Loucy (cell line): ENCODE results near the gene CRTC1.

ENCODE experiments used
- H2AFZ ChIP-seq: fragments of 200-600 bp; sonication (generic); 2 replicates; pipeline ENCODE4 v1.6.0; 2016; ENCODE audit warnings: antibody characterized with exemption, mild to moderate bottlenecking, low read length, moderate library complexity
- H3F3A ChIP-seq: fragments of 200-600 bp; 2 replicates; pipeline ENCODE4 v1.6.0; 2016; ENCODE audit warnings: antibody characterized with exemption, low read depth, mild to moderate bottlenecking
- H3K27me3 ChIP-seq: fragments of 200-600 bp; sonication (generic); 2 replicates; pipeline ENCODE4 v1.6.1; 2014; ENCODE audit warnings: low read length, mild to moderate bottlenecking; ENCODE audit not compliant: insufficient read depth, poor library complexity, severe bottlenecking
- H3K36me3 ChIP-seq: fragments of 200-600 bp; sonication (generic); 2 replicates; pipeline ENCODE4 v1.6.1; 2016; ENCODE audit warnings: low read length; ENCODE audit not compliant: insufficient read depth
- H3K4me1 ChIP-seq: fragments of 200-600 bp; sonication (generic); 2 replicates; pipeline ENCODE4 v1.5.1; 2014; ENCODE audit warnings: low read length, mild to moderate bottlenecking; ENCODE audit not compliant: insufficient read depth, poor library complexity, severe bottlenecking
- H3K4me2 ChIP-seq: fragments of 200-600 bp; sonication (generic); 2 replicates; pipeline ENCODE4 v1.6.0; 2014; ENCODE audit warnings: antibody characterized with exemption, low read length, low read depth, mild to moderate bottlenecking; ENCODE audit not compliant: poor library complexity, severe bottlenecking
- H3K4me3 ChIP-seq: fragments of 200-600 bp; sonication (generic); 2 replicates; pipeline ENCODE4 v1.5.1; 2014; ENCODE audit warnings: low read length, mild to moderate bottlenecking, mixed read lengths; ENCODE audit not compliant: poor library complexity, severe bottlenecking
- H3K79me2 ChIP-seq: fragments of 200-600 bp; sonication (generic); 2 replicates; pipeline ENCODE4 v1.6.1; 2014; ENCODE audit warnings: low read length; ENCODE audit not compliant: insufficient read depth
- H3K9ac ChIP-seq: fragments of 200-600 bp; sonication (generic); 2 replicates; pipeline ENCODE4 v1.6.0; 2014; ENCODE audit warnings: mild to moderate bottlenecking, low read depth, low read length, moderate library complexity; ENCODE audit not compliant: poor library complexity, severe bottlenecking
- H3K9me2 ChIP-seq: fragments of 200-600 bp; sonication (generic); replicated peaks from 2 replicates; pipeline ENCODE4 v1.6.1; 2016; ENCODE audit warnings: low read depth, low read length, mixed read lengths
- H3K9me3 ChIP-seq: fragments of 200-600 bp; sonication (generic); 2 replicates; pipeline ENCODE4 v1.6.1; 2014; ENCODE audit warnings: mild to moderate bottlenecking, antibody characterized with exemption, low read length, low read depth; ENCODE audit not compliant: insufficient read depth
- H4K20me1 ChIP-seq: fragments of 200-600 bp; sonication (generic); 2 replicates; pipeline ENCODE4 v1.6.0; 2014; ENCODE audit warnings: antibody characterized with exemption, low read length, mild to moderate bottlenecking; ENCODE audit not compliant: insufficient read depth, poor library complexity, severe bottlenecking
- EZH2phosphoT487 ChIP-seq: fragments of 200-600 bp; IDR thresholded peaks from 2 replicates; pipeline ENCODE4 v1.6.1; 2018; ENCODE audit warnings: antibody characterized with exemption, mild to moderate bottlenecking, moderate library complexity, borderline replicate concordance
- TF ChIP-seq, protein P1 (sequence below): fragments of 200-600 bp; sonication (generic); conservative IDR thresholded peaks from 2 replicates; pipeline ENCODE4 v1.5.1; 2014; ENCODE audit warnings: mild to moderate bottlenecking, antibody characterized with exemption, low read length

CRTC1 gene

DNA sequence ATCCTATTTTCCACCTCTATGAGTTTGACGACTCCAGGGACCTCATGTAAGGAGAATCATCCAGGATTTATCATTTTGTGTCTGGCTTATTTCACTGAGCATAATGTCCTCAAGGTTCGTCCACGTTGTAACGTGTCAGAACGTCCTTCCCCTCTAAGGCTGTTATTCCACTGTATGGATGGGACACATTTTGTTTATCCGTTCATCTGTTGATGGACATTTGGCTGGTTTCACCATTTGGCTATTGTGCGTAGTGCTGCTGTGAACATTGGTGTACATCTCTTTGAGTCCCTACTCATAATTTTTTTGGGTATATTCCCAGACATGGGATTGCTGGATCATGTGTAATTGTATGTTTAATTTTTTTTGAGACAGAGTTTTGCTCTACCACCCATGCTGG lies 21.5 kb downstream of the CRTC1 start:
- H3K4me3 ChIP-seq, result no peak overlapping the region
- H3K27me3 ChIP-seq, result no peaks in the 10 kb centered on the region
- no peaks in the 10 kb centered on the region for H3K36me3 ChIP-seq
- TF ChIP-seq, protein P1, sequence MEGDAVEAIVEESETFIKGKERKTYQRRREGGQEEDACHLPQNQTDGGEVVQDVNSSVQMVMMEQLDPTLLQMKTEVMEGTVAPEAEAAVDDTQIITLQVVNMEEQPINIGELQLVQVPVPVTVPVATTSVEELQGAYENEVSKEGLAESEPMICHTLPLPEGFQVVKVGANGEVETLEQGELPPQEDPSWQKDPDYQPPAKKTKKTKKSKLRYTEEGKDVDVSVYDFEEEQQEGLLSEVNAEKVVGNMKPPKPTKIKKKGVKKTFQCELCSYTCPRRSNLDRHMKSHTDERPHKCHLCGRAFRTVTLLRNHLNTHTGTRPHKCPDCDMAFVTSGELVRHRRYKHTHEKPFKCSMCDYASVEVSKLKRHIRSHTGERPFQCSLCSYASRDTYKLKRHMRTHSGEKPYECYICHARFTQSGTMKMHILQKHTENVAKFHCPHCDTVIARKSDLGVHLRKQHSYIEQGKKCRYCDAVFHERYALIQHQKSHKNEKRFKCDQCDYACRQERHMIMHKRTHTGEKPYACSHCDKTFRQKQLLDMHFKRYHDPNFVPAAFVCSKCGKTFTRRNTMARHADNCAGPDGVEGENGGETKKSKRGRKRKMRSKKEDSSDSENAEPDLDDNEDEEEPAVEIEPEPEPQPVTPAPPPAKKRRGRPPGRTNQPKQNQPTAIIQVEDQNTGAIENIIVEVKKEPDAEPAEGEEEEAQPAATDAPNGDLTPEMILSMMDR, result no peak
- no peak for TF ChIP-seq EZH2phosphoT487
- H4K20me1 ChIP-seq, result peaks cover 6% of the 10 kb centered on the region
- H2AFZ ChIP-seq, result no peak overlapping the region
- no peaks in the 10 kb centered on the region for H3K9me3 ChIP-seq
- H3K4me1 ChIP-seq, result peaks cover 8% of the 10 kb centered on the region
- no peak overlapping the region for H3K9ac ChIP-seq
- H3F3A ChIP-seq, result peaks cover 8% of the 10 kb centered on the region; the same call in 1 of the 2 replicates
- H3K79me2 ChIP-seq, result peaks cover 45% of the 10 kb centered on the region
- H3K9me2 ChIP-seq, result no peaks in the 10 kb centered on the region
- no peak overlapping the region for H3K4me2 ChIP-seq

DNA sequence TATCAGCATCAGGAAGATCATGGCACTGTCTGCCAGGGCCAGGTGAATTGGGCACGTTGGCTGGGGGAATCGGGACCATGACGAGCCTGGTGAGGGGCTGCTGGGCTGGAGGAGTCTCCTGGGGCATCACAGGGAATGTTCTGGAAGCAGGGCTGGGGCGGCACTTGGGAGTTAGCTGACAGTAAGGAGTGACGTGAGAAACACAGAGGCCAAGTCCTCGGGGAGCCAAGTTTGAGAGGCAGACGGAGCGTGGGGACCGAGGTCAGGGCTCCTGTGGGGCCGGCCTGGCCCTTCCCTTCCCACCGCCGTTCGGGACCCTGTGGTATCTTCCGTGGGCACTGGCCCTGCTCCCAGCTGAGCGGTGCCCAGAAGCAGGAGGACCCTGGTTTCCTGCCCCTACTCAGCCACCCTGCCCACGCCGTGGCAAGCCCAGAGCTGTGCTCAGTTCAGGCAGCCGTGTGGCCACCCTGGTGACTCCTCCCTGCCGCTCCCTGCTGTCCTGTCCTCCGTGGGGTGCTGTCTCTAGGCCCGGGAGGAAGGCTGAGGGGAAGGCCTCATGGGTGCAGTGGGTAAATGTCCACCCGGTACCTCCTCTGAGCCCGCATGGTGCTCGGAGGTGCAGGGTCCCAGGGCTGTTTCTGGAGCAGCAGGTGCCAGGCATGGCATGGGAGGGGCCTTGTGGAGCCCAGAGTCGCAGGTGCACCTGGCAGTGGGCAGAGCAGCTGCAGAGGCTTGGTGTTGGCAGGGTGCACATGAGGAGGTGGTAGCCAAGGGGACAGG lies 25.2 kb downstream of the CRTC1 start:
- Histone ChIP-seq H3K9ac (no peak overlapping the region), H3K27me3 (no peaks in the 10 kb centered on the region), H3K4me3 (no peak overlapping the region), H3F3A (no peaks in the 10 kb centered on the region), H3K36me3 (no peaks in the 10 kb centered on the region), H4K20me1 (peaks cover 2% of the 10 kb centered on the region), H3K4me2 (no peak overlapping the region), H3K4me1 (no peaks in the 10 kb centered on the region), H3K9me3 (no peaks in the 10 kb centered on the region), H3K79me2 (peaks cover 48% of the 10 kb centered on the region), H2AFZ (no peak overlapping the region), H3K9me2 (no peaks in the 10 kb centered on the region)
- no peak for TF ChIP-seq EZH2phosphoT487
- TF ChIP-seq, protein P1, result no peak

DNA sequence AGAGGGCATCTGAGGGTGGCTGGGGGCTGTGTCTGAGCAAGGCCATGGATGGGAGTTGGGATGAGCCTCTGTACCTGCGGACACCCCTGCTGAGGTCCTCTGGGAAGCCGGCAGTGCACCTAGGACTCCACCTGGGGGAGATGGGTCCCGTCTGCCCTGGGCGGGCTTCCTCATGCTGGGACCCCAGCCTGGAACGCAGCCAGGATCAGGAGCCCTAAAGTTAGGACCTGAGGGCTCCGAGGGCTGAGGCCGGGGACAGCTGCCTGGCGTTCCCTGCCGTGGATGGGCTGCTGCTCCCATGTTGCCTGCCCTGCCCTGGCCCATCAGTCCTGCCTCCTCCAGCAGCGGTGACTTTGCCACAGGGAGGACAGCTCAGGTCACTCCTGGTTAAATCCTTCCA lies 26.1 kb downstream of the CRTC1 start:
- no peak overlapping the region for H2AFZ ChIP-seq
- no peaks in the 10 kb centered on the region for H3K4me1 ChIP-seq
- H3K9ac ChIP-seq, result no peak overlapping the region
- H3K9me2 ChIP-seq, result no peaks in the 10 kb centered on the region
- H3K79me2 ChIP-seq, result peaks cover 48% of the 10 kb centered on the region
- no peaks in the 10 kb centered on the region for H3K9me3 ChIP-seq
- H3F3A ChIP-seq, result no peaks in the 10 kb centered on the region
- H4K20me1 ChIP-seq, result peaks cover 2% of the 10 kb centered on the region
- no peaks in the 10 kb centered on the region for H3K36me3 ChIP-seq
- H3K4me3 ChIP-seq, result no peak overlapping the region
- no peak overlapping the region for H3K4me2 ChIP-seq
- TF ChIP-seq, protein P1, result no peak
- no peak for TF ChIP-seq EZH2phosphoT487
- H3K27me3 ChIP-seq, result no peaks in the 10 kb centered on the region
